Measurements from ENCODE around the gene RAB11B. TPM values are rescaled to one million over a fixed set of nuclear protein-coding genes. Genes with fewer than 3 reads are reported as not detected.
"Not testable (repeated sequence)": the region's sequence is repeated elsewhere in the genome, so short reads cannot be mapped to it uniquely, and the experiment has no call there.

The RAB11B gene
- total RNA-seq, 1 donor from 2014 or later = 104 TPM

- Mint-ChIP-seq H3K27me3 (ENCODE audit: low read depth) (no peaks in the 10 kb centered on the region), H3K9me3 (ENCODE audit: low read depth) (no peaks in the 10 kb centered on the region), H3K4me3 (ENCODE audit: unreplicated experiment) (no peak overlapping the region), H3K27ac (ENCODE audit: unreplicated experiment) (no peak overlapping the region), H3K36me3 (ENCODE audit: low read depth) (no peaks in the 10 kb centered on the region), H3K4me1 (ENCODE audit: low read depth) (peaks cover 22% of the 10 kb centered on the region)
- no peak for TF ChIP-seq CTCF (IDR thresholded peaks at IDR 0.05)
- peak; percentile 79 for DNase-seq (ENCODE audit: low spot score)
These were observed 48.1 kb downstream of the RAB11B start for GRCh38 chr19:8438236-8438635.

- Mint-ChIP-seq H3K4me1 (ENCODE audit: low read depth) (peaks cover 31% of the 10 kb centered on the region), H3K36me3 (ENCODE audit: low read depth) (peaks cover 1% of the 10 kb centered on the region), H3K27me3 (ENCODE audit: low read depth) (no peaks in the 10 kb centered on the region), H3K27ac (ENCODE audit: unreplicated experiment) (no peak overlapping the region), H3K9me3 (ENCODE audit: low read depth) (no peaks in the 10 kb centered on the region), H3K4me3 (ENCODE audit: unreplicated experiment) (no peak overlapping the region)
- no peak for TF ChIP-seq CTCF (IDR thresholded peaks at IDR 0.05)
- peak; percentile 75 for DNase-seq (ENCODE audit: low spot score)
These were observed 51.8 kb downstream of the RAB11B start for GRCh38 chr19:8441725-8442544.

- Mint-ChIP-seq H3K4me3 (ENCODE audit: unreplicated experiment) (peak overlapping the region; percentile 91), H3K27ac (ENCODE audit: unreplicated experiment) (peak overlapping the region; percentile 97), H3K4me1 (ENCODE audit: low read depth) (peaks cover 44% of the 10 kb centered on the region)
- not testable (repeated sequence) for H3K9me3 Mint-ChIP-seq (ENCODE audit: low read depth); H3K27me3 Mint-ChIP-seq (ENCODE audit: low read depth); H3K36me3 Mint-ChIP-seq (ENCODE audit: low read depth)
- peak; percentile 20 for DNase-seq (ENCODE audit: low spot score)
These were observed 54.0 kb downstream of the RAB11B start for GRCh38 chr19:8444140-8444676.

- no peak for TF ChIP-seq CTCF (IDR thresholded peaks at IDR 0.05)
- Mint-ChIP-seq H3K4me1 (ENCODE audit: low read depth) (peaks cover 47% of the 10 kb centered on the region), H3K36me3 (ENCODE audit: low read depth) (peaks cover 8% of the 10 kb centered on the region), H3K9me3 (ENCODE audit: low read depth) (no peaks in the 10 kb centered on the region), H3K27ac (ENCODE audit: unreplicated experiment) (peak within 1 kb of the TSS; percentile 97), H3K27me3 (ENCODE audit: low read depth) (no peaks in the 10 kb centered on the region), H3K4me3 (ENCODE audit: unreplicated experiment) (peak within 1 kb of the TSS; percentile 91)
- peak; percentile 100 for DNase-seq (ENCODE audit: low spot score)
These were observed 54.7 kb downstream of the RAB11B start, which contains the start of gene HNRNPM for GRCh38 chr19:8444677-8445487. Gene HNRNPM (plus strand): TSS chr19:8444975. CDS start chr19:8444999, 24 bp downstream.

- Mint-ChIP-seq H3K27me3 (ENCODE audit: low read depth) (no peaks in the 10 kb centered on the region), H3K36me3 (ENCODE audit: low read depth) (peaks cover 8% of the 10 kb centered on the region), H3K4me3 (ENCODE audit: unreplicated experiment) (peak overlapping the region; percentile 91), H3K27ac (ENCODE audit: unreplicated experiment) (peak overlapping the region; percentile 93), H3K9me3 (ENCODE audit: low read depth) (no peaks in the 10 kb centered on the region), H3K4me1 (ENCODE audit: low read depth) (peaks cover 50% of the 10 kb centered on the region)
- TF ChIP-seq CTCF (IDR thresholded peaks at IDR 0.05) = no peak
- peak; percentile 91 for DNase-seq (ENCODE audit: low spot score)
These were observed 55.4 kb downstream of the RAB11B start for GRCh38 chr19:8445488-8446001.

All from chondrocyte (in vitro differentiated cells).